Mucosa of descending colon (tissue), 3 donors: Measurements from ENCODE around the gene PPDPF. TPM values are rescaled to one million over a fixed set of nuclear protein-coding genes. Genes with fewer than 3 reads are reported as not detected.

ENCODE experiments used
- ATAC-seq: fragments of 200-7000 bp; cut with Tn5 transposase; one replicate; pipeline ENCODE4 v1.9.1; 2020; ENCODE audit warnings: mild to moderate bottlenecking, moderate library complexity
- DNase-seq, 3 donors: peaks; one replicate each; pipeline ENCODE4 v3.0.0-alpha.2; 2020
- H3K36me3 ChIP-seq: fragments of 200-600 bp; one replicate; pipeline ENCODE4 v1.8.0; 2021; ENCODE audit warnings: low read depth, mild to moderate bottlenecking
- H3K4me1 ChIP-seq: fragments of 200-600 bp; one replicate; pipeline ENCODE4 v1.8.0; 2021; ENCODE audit warnings: low read depth, mild to moderate bottlenecking
- H3K4me3 ChIP-seq: fragments of 200-600 bp; one replicate; pipeline ENCODE4 v1.8.0; 2021; ENCODE audit warnings: mild to moderate bottlenecking
- H3K9me3 ChIP-seq: fragments of 200-600 bp; one replicate; pipeline ENCODE4 v1.8.0; 2021; ENCODE audit warnings: mild to moderate bottlenecking
- CTCF ChIP-seq: fragments of 200-600 bp; IDR thresholded peaks from one replicate; pipeline ENCODE4 v1.8.0; 2022; ENCODE audit warnings: antibody characterized with exemption, mild to moderate bottlenecking
- intact Hi-C, 2 donors: fragments of 100-400 bp; cut with DNase I in 1 of 2; cut with micrococcal nuclease in 1 of 2; formaldehyde crosslinking; loops; one replicate each; pipeline versions ENCODE4 v1.11.0 to v1.11.1; 2022; cut with DNase I, micrococcal nuclease
- total RNA-seq, 3 donors: library from RNA; stranded (reverse); fragmentation: NEBNext Ultra II Directional in 2 of 3; extraction: Animal tissue kit (Norgen Biotek cat#: 25700) in 2 of 3; gene quantifications; one replicate each; pipeline versions ENCODE4 v1.2.1 to v1.2.4, GENCODE V29; 2021 to 2023
- donor health status: DM: no; HTN: no; CAD: no; lungs with moderate emphysema.
- donor health status: DM: no; HTN: no; CAD: no.
- donor health status: DM: no; HTN: yes; CAD: no.

Gene PPDPF
- total RNA-seq, 3 donors from 2014 or later = 263 to 672 (median 537) TPM

- Histone ChIP-seq H3K36me3 (no peaks in the 10 kb centered on the region), H3K9me3 (no peaks in the 10 kb centered on the region), H3K4me3 (no peak overlapping the region), H3K4me1 (peaks cover 51% of the 10 kb centered on the region)
- peak in 1 of 3 donors; percentile 72 for DNase-seq
- ATAC-seq = no peak
- TF ChIP-seq CTCF = no peak
- intact Hi-C loops = no loop called here
These were observed 21.5 kb downstream of the PPDPF start for GRCh38 chr20:63542031-63542559.

GRCh38 chr20:63542696-63543095 lies 22.1 kb downstream of the PPDPF start:
- Histone ChIP-seq H3K4me3 (no peak overlapping the region), H3K36me3 (no peaks in the 10 kb centered on the region)
- intact Hi-C loops = no loop called here

GRCh38 chr20:63543131-63543530 lies 22.6 kb downstream of the PPDPF start:
- DNase-seq = no peak
- Histone ChIP-seq H3K9me3 (no peaks in the 10 kb centered on the region), H3K4me3 (no peak overlapping the region), H3K4me1 (peaks cover 46% of the 10 kb centered on the region), H3K36me3 (no peaks in the 10 kb centered on the region)
- no peak for ATAC-seq
- TF ChIP-seq CTCF = no peak
- intact Hi-C loops = no loop called here

More at GRCh38 chr20:63542696-63543095, 22.1 kb downstream of the PPDPF start:
- H3K4me1 ChIP-seq = peaks cover 50% of the 10 kb centered on the region
- no peak for TF ChIP-seq CTCF
- H3K9me3 ChIP-seq = no peaks in the 10 kb centered on the region
- no peak for DNase-seq
- ATAC-seq = no peak

- intact Hi-C loops = no loop called here
- Histone ChIP-seq H3K36me3 (no peaks in the 10 kb centered on the region), H3K4me3 (no peak overlapping the region), H3K4me1 (peaks cover 40% of the 10 kb centered on the region), H3K9me3 (no peaks in the 10 kb centered on the region)
- ATAC-seq (no peak), DNase-seq (no peak)
- TF ChIP-seq CTCF = no peak
These were observed 23.2 kb downstream of the PPDPF start for GRCh38 chr20:63543733-63544132.

GRCh38 chr20:63544241-63544957 lies 23.8 kb downstream of the PPDPF start:
- ATAC-seq = peak; percentile 11
- H3K36me3 ChIP-seq = no peaks in the 10 kb centered on the region
- intact Hi-C loops = no loop called here
- DNase-seq = no peak
- peaks cover 34% of the 10 kb centered on the region for H3K4me1 ChIP-seq
- H3K4me3 ChIP-seq = no peak overlapping the region
- TF ChIP-seq CTCF = no peak
- no peaks in the 10 kb centered on the region for H3K9me3 ChIP-seq
